Measurements from ENCODE around the gene EPB41. TPM values are rescaled to one million over a fixed set of nuclear protein-coding genes. Genes with fewer than 3 reads are reported as not detected.

EPB41 gene
- total RNA-seq, 4 donors from 2014 or later = 71.6 to 117 (median 92.6) TPM

GRCh38 chr1:28966617-28967016 lies 52.2 kb downstream of the EPB41 start:
- Histone ChIP-seq H3K4me1 (peaks cover 0 to 12% (median 10%) of the 10 kb centered on the region in 4 donors), H3K4me3 (no peak overlapping the region), H3K27ac (peak overlapping the region in 2 of 4 donors; percentile 29 to 40), H3K9me3 (no peaks in the 10 kb centered on the region), H3K27me3 (no peaks in the 10 kb centered on the region), H3K36me3 (no peaks in the 10 kb centered on the region)
- in situ Hi-C loops (cut with MboI; ENCODE audit: low pct_ligation_motif_present in 1 of 4, low pct_unique_long_range_greater_than_20kb in 1 of 4, low sequenced_read_pairs in 3 of 4) (no loop called here), intact Hi-C loops (cut with DNase I; ENCODE audit: low total_unique reads) (no loop called here)
- 56 to 57% methylated on average over 2 of the region's 2 CpGs for WGBS, 2 donors (ENCODE audit: low coverage in 1 of 2)
- no peak for TF ChIP-seq POLR2A (IDR thresholded peaks at IDR 0.05)
- no peak for TF ChIP-seq POLR2AphosphoS5 (IDR thresholded peaks at IDR 0.05)
- no peak for DNase-seq

DNA sequence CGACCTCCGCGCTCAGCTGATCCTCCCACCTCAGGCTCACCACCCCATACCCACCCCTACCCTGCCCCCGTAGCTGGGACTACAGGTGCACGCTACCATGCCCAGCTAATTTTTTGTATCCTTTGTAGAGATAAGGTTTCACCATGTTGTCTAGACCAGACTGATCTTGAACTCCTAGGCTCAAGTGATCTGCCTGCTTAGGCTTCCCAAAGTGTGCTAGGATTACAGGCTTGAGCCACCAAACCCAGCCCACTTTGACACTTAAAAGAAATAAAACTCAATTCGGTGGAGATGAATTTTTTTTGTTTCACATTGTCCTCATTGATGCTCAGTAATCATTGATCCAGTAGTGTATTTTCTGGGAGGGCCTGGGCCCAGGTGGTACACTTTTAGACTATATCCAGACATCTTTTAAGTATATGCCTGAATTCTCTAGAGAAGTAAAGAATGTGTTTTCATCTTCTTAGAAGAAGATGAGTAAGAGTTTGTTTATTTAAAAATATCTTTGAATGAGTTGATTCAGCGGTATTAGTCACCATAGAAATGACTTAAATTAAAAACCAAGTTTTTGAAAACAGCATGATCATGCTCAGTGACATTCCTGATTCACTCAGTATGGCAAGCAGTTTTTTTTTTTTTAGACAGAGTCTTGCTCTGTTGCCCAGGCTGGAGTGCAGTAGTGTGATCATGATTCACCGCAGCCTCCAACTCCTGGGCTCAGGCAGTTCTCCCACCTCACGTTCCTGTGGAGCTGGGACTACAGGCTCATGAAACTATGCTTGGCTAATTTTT lies 57.8 kb downstream of the EPB41 start:
- H3K4me1 ChIP-seq = peaks cover 4 to 20% (median 11%) of the 10 kb centered on the region in 4 donors
- no peak for TF ChIP-seq POLR2AphosphoS5 (IDR thresholded peaks at IDR 0.05)
- TF ChIP-seq EP300 (IDR thresholded peaks at IDR 0.05; ENCODE audit: low read depth) = no peak
- TF ChIP-seq, protein P1, sequence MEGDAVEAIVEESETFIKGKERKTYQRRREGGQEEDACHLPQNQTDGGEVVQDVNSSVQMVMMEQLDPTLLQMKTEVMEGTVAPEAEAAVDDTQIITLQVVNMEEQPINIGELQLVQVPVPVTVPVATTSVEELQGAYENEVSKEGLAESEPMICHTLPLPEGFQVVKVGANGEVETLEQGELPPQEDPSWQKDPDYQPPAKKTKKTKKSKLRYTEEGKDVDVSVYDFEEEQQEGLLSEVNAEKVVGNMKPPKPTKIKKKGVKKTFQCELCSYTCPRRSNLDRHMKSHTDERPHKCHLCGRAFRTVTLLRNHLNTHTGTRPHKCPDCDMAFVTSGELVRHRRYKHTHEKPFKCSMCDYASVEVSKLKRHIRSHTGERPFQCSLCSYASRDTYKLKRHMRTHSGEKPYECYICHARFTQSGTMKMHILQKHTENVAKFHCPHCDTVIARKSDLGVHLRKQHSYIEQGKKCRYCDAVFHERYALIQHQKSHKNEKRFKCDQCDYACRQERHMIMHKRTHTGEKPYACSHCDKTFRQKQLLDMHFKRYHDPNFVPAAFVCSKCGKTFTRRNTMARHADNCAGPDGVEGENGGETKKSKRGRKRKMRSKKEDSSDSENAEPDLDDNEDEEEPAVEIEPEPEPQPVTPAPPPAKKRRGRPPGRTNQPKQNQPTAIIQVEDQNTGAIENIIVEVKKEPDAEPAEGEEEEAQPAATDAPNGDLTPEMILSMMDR (IDR thresholded peaks at IDR 0.05) = no peak
- TF ChIP-seq POLR2A (IDR thresholded peaks at IDR 0.05) = no peak
- in situ Hi-C loops (cut with MboI; ENCODE audit: low pct_ligation_motif_present in 1 of 4, low pct_unique_long_range_greater_than_20kb in 1 of 4, low sequenced_read_pairs in 3 of 4) (no loop called here), intact Hi-C loops (cut with DNase I; ENCODE audit: low total_unique reads) (no loop called here)
- WGBS, 2 donors (ENCODE audit: low coverage in 1 of 2) = 56 to 79% methylated on average over 4 to 9 of the region's 9 CpGs
- H3K27ac ChIP-seq = peak overlapping the region in 2 of 4 donors; percentile 1 to 2
- H3K9me3 ChIP-seq = no peaks in the 10 kb centered on the region
- H3K27me3 ChIP-seq = no peaks in the 10 kb centered on the region
- DNase-seq = no peak
- H3K4me3 ChIP-seq = no peak overlapping the region
- no peaks in the 10 kb centered on the region for H3K36me3 ChIP-seq

- Histone ChIP-seq H3K36me3 (no peaks in the 10 kb centered on the region), H3K27ac (no peak overlapping the region), H3K4me1 (peaks cover 4 to 20% (median 11%) of the 10 kb centered on the region in 4 donors), H3K4me3 (no peak overlapping the region), H3K9me3 (no peaks in the 10 kb centered on the region), H3K27me3 (no peaks in the 10 kb centered on the region)
- TF ChIP-seq POLR2AphosphoS5 (IDR thresholded peaks at IDR 0.05) = no peak
- TF ChIP-seq EP300 (IDR thresholded peaks at IDR 0.05; ENCODE audit: low read depth) = no peak
- no peak for DNase-seq
- 42 to 70% methylated on average over 3 of the region's 3 CpGs for WGBS, 2 donors (ENCODE audit: low coverage in 1 of 2)
- in situ Hi-C loops (cut with MboI; ENCODE audit: low pct_ligation_motif_present in 1 of 4, low pct_unique_long_range_greater_than_20kb in 1 of 4, low sequenced_read_pairs in 3 of 4) = no loop called here
- intact Hi-C loops (cut with DNase I; ENCODE audit: low total_unique reads) = no loop called here
Observed at GRCh38 chr1:28973596-28974421, 59.4 kb downstream of the EPB41 start.

DNA sequence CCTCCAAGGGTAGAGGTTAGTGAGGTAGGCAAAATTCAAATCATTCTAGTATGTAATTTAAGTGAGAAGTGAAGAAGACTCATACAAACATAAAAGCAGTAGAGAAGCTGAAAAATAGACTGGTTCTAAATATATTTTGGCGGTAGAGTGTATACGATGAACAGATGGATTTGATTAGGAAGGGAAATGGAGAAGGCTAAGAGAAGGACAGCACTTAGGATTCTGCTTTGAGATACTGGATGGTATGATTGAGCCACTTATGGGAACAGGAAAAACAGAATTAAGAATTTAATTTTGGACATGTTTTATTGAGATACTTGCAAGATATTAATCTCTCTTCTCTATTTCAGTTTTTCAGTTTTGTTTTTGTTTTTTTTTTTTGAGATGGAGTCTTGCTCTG lies 60.1 kb downstream of the EPB41 start:
- DNase-seq = no peak
- intact Hi-C loops (cut with DNase I; ENCODE audit: low total_unique reads) = no loop called here
- H3K4me1 ChIP-seq = peaks cover 4 to 20% (median 11%) of the 10 kb centered on the region in 4 donors
- H3K4me3 ChIP-seq = no peak overlapping the region
- H3K27me3 ChIP-seq = no peaks in the 10 kb centered on the region
- H3K27ac ChIP-seq = no peak overlapping the region
- TF ChIP-seq EP300 (IDR thresholded peaks at IDR 0.05; ENCODE audit: low read depth) (no peak), POLR2AphosphoS5 (IDR thresholded peaks at IDR 0.05) (no peak), POLR2A (IDR thresholded peaks at IDR 0.05) (no peak)
- TF ChIP-seq, protein P1 (IDR thresholded peaks at IDR 0.05) = no peak
- WGBS, 2 donors (ENCODE audit: low coverage in 1 of 2) = 90 to 91% methylated on average over 2 of the region's 2 CpGs
- no peaks in the 10 kb centered on the region for H3K36me3 ChIP-seq
- in situ Hi-C loops (cut with MboI; ENCODE audit: low pct_ligation_motif_present in 1 of 4, low pct_unique_long_range_greater_than_20kb in 1 of 4, low sequenced_read_pairs in 3 of 4) = no loop called here
- H3K9me3 ChIP-seq = no peaks in the 10 kb centered on the region

DNA sequence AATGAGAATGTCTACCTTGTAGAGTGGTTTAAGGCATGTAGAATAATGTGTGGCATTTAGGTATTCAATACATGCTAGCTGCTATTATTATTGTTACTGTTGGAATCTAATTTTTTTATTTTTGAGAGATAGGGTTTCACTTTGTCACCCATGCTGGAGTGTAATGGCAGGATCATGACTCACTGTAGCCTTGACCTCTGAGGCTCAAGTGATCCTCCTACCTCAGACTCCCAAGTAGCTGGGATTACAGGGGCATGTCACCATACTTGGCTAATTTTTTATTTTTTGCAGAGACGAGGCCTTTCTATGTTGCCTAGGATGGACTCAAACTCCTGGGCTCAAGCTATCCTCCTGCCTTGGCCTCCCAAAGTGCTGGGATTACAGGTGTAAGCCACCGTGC lies 61.9 kb downstream of the EPB41 start:
- no peak for DNase-seq
- Histone ChIP-seq H3K27ac (no peak overlapping the region), H3K9me3 (no peaks in the 10 kb centered on the region), H3K27me3 (no peaks in the 10 kb centered on the region), H3K4me1 (peaks cover 4 to 20% (median 11%) of the 10 kb centered on the region in 4 donors), H3K36me3 (no peaks in the 10 kb centered on the region), H3K4me3 (no peak overlapping the region)
- TF ChIP-seq POLR2AphosphoS5 (IDR thresholded peaks at IDR 0.05) (no peak), POLR2A (IDR thresholded peaks at IDR 0.05) (no peak)
- in situ Hi-C loops (cut with MboI; ENCODE audit: low pct_ligation_motif_present in 1 of 4, low pct_unique_long_range_greater_than_20kb in 1 of 4, low sequenced_read_pairs in 3 of 4) (no loop called here), intact Hi-C loops (cut with DNase I; ENCODE audit: low total_unique reads) (no loop called here)
- 92% methylated on average over 2 of the region's 2 CpGs; no CpG with 5 or more reads in 1 of the 2 donors for WGBS, 2 donors (ENCODE audit: low coverage in 1 of 2)
